ENCODE results near the gene ACVR2A. TPM values are rescaled to one million over a fixed set of nuclear protein-coding genes. Genes with fewer than 3 reads are reported as not detected.

ACVR2A gene
- total RNA-seq, 6 experiments from 2014 or later = 4.1 to 6.2 (median 5.0) TPM

DNA sequence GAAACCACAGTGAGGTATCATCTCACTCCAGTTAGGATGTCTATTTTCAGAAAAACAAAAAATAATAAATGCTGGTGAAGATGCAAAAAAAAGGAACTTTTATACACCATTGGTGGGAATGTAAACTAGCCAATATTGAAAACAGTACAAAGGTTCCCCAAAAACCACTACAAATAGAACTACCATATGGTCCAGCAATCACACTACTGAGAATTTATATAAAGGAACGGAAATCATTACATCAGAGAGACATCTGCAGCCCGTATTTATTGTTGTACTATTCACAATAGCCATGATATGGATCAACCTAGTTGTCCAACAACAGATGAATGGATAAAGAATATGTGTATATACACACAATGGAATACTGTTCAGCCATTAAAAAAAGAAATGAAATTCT is 123.7 kb downstream of the ACVR2A start:
- no peak overlapping the region for H3K4me3 Mint-ChIP-seq
- peaks cover 52% of the 10 kb centered on the region for H3K36me3 Mint-ChIP-seq (ENCODE audit: low read depth)
- no peak for TF ChIP-seq CTCF (IDR thresholded peaks at IDR 0.05)
- no peak overlapping the region for H3K27ac Mint-ChIP-seq
- H3K27me3 Mint-ChIP-seq (ENCODE audit: insufficient read depth) = no peaks in the 10 kb centered on the region; the same call in 1 of the 2 replicates
- H3K4me1 Mint-ChIP-seq (ENCODE audit: low read depth) = no peaks in the 10 kb centered on the region
- no peak for DNase-seq
- peaks cover 21% of the 10 kb centered on the region for H3K9me3 Mint-ChIP-seq

GRCh38 chr2:147976102-147976501 is 131.3 kb downstream of the ACVR2A start:
- Mint-ChIP-seq H3K36me3 (ENCODE audit: low read depth) (peaks cover 10% of the 10 kb centered on the region), H3K4me1 (ENCODE audit: low read depth) (peaks cover 5% of the 10 kb centered on the region; the same call in 1 of the 2 replicates), H3K27ac (no peak overlapping the region), H3K27me3 (ENCODE audit: insufficient read depth) (no peaks in the 10 kb centered on the region), H3K4me3 (no peak overlapping the region), H3K9me3 (no peaks in the 10 kb centered on the region)
- no peak for DNase-seq
- TF ChIP-seq CTCF (IDR thresholded peaks at IDR 0.05) = no peak

GRCh38 chr2:147977679-147978078 is 132.8 kb downstream of the ACVR2A start:
- no peaks in the 10 kb centered on the region for H3K9me3 Mint-ChIP-seq
- H3K27me3 Mint-ChIP-seq (ENCODE audit: insufficient read depth) = no peaks in the 10 kb centered on the region
- H3K4me1 Mint-ChIP-seq (ENCODE audit: low read depth) = peaks cover 5% of the 10 kb centered on the region; the same call in 1 of the 2 replicates
- H3K27ac Mint-ChIP-seq = no peak overlapping the region
- no peak overlapping the region for H3K4me3 Mint-ChIP-seq
- TF ChIP-seq CTCF (IDR thresholded peaks at IDR 0.05) = no peak
- DNase-seq = no peak
- H3K36me3 Mint-ChIP-seq (ENCODE audit: low read depth) = peaks cover 10% of the 10 kb centered on the region

Other genes with a start within 250 kb of the ACVR2A start
- 10 to 100 TPM; 26.2 to 35.4 (median 32.8) TPM for gene ORC4, start 175.7 kb downstream of the ACVR2A start, total RNA-seq (2021; fragmentation: NEBNext Ultra II Directional; extraction: Animal tissue kit (Norgen Biotek cat#: 25700))
- 10 to 100 TPM; 29.1 to 41.0 (median 35.0) TPM for gene MBD5, start 176.1 kb downstream of the ACVR2A start, total RNA-seq (2021; fragmentation: NEBNext Ultra II Directional; extraction: Animal tissue kit (Norgen Biotek cat#: 25700))